Bronchial epithelial cell (primary cell): Measurements from ENCODE around the gene NACC2. TPM values are rescaled to one million over a fixed set of nuclear protein-coding genes. Genes with fewer than 3 reads are reported as not detected.

Experiments used
- DNase-seq: peaks from one replicate; pipeline ENCODE4 v3.0.0-alpha.2; 2010; ENCODE audit warnings: low read depth
- FAIRE-seq: peaks from 2 replicates; lab custom pipeline; 2011; peaks lifted over from hg19 to GRCh38; lab: Jason Lieb, UNC
- H3K27me3 ChIP-seq: 2 replicates; pipeline ENCODE4 v1.5.1; 2011; ENCODE audit warnings: low read length; ENCODE audit not compliant: control insufficient read depth, insufficient read depth
- H3K36me3 ChIP-seq: 2 replicates; pipeline ENCODE4 v1.5.1; 2011; ENCODE audit warnings: low read length; ENCODE audit not compliant: control insufficient read depth, insufficient read depth
- H3K4me3 ChIP-seq: 2 replicates; pipeline ENCODE4 v1.5.1; 2011; ENCODE audit warnings: mild to moderate bottlenecking, low read depth, low read length, control low read depth
- CTCF ChIP-seq: IDR thresholded peaks from 2 replicates; pipeline ENCODE4 v1.5.1; 2011; ENCODE audit warnings: mild to moderate bottlenecking, moderate library complexity, low read length, control low read depth, inconsistent platforms; ENCODE audit not compliant: insufficient read depth, severe bottlenecking
- total RNA-seq: library from RNA; depleted of rRNA; stranded (reverse); fragments of >200 nt; gene quantifications from 2 replicates; pipeline ENCODE4 v1.2.1, GENCODE V29; 2014

NACC2 gene
- total RNA-seq, 1 donor from 2014 or later: 7.6 TPM

GRCh38 chr9:136086951-136087740, 7.9 kb downstream of the NACC2 start:
- DNase-seq: no peak
- Histone ChIP-seq H3K4me3 (no peak overlapping the region), H3K27me3 (no peaks in the 10 kb centered on the region), H3K36me3 (no peaks in the 10 kb centered on the region)
- no peak for FAIRE-seq
- no peak for TF ChIP-seq CTCF

- Histone ChIP-seq H3K4me3 (no peak overlapping the region), H3K36me3 (no peaks in the 10 kb centered on the region), H3K27me3 (no peaks in the 10 kb centered on the region)
- FAIRE-seq (no peak), DNase-seq (no peak)
- TF ChIP-seq CTCF: no peak
These were observed 8.7 kb downstream of the NACC2 start for GRCh38 chr9:136086213-136086881.

GRCh38 chr9:136085815-136086212, 9.3 kb downstream of the NACC2 start:
- DNase-seq: no peak
- no peak overlapping the region for H3K4me3 ChIP-seq
- H3K27me3 ChIP-seq: no peaks in the 10 kb centered on the region
- no peak for TF ChIP-seq CTCF
- no peak for FAIRE-seq
- no peaks in the 10 kb centered on the region for H3K36me3 ChIP-seq

- no peaks in the 10 kb centered on the region for H3K36me3 ChIP-seq
- DNase-seq: no peak
- H3K4me3 ChIP-seq: no peak overlapping the region
- no peak for FAIRE-seq
- no peak for TF ChIP-seq CTCF
- H3K27me3 ChIP-seq: no peaks in the 10 kb centered on the region
These were observed 10.8 kb downstream of the NACC2 start for GRCh38 chr9:136084063-136084944.

- no peak for DNase-seq
- Histone ChIP-seq H3K36me3 (no peaks in the 10 kb centered on the region), H3K27me3 (no peaks in the 10 kb centered on the region), H3K4me3 (no peak overlapping the region)
- no peak for TF ChIP-seq CTCF
- FAIRE-seq: no peak
These were observed 11.5 kb downstream of the NACC2 start for GRCh38 chr9:136083558-136084062.
